ENCODE measurements around the gene LPA.

- no peak for TF ChIP-seq MAX (IDR thresholded peaks at IDR 0.05)
- TF ChIP-seq RARB (CRISPR knock-in tag; IDR thresholded peaks at IDR 0.05): no peak
- TF ChIP-seq RFX5 (IDR thresholded peaks at IDR 0.05): no peak
- no peak for TF ChIP-seq CHD4 (IDR thresholded peaks at IDR 0.05; ENCODE audit: borderline replicate concordance)
- no peak for TF ChIP-seq CEBPB (IDR thresholded peaks at IDR 0.05)
- TF ChIP-seq CTCF (IDR thresholded peaks at IDR 0.05): no peak
- TF ChIP-seq HDAC2 (IDR thresholded peaks at IDR 0.05): no peak
- no peak for TF ChIP-seq EP300 (IDR thresholded peaks at IDR 0.05)
Observed at GRCh38 chr6:160523223-160523622, 140.9 kb downstream of the LPA start.

All from A549 (cell line).